HepG2 (cell line): ENCODE measurements around the gene SLC25A19. TPM values are rescaled to one million over a fixed set of nuclear protein-coding genes. Genes with fewer than 3 reads are reported as not detected.

Experiments
- CTCF ChIP-seq: sonication (generic); formaldehyde crosslinking; IDR thresholded peaks from 2 replicates; pipeline ENCODE4 v1.5.0; 2020; ENCODE audit warnings: mild to moderate bottlenecking, missing genetic modification reagents, moderate library complexity
- FIP1L1 ChIP-seq: fragments of 200-400 bp; formaldehyde crosslinking; IDR thresholded peaks from 2 replicates; pipeline ENCODE4 v1.6.1; 2018; ENCODE audit warnings: low read depth, mild to moderate bottlenecking, low read length, moderate library complexity, borderline replicate concordance; ENCODE audit not compliant: insufficient read depth
- RNF2 ChIP-seq: fragments of 450-650 bp; conservative IDR thresholded peaks from 2 replicates; pipeline ENCODE4 v1.6.1; 2016; ENCODE audit warnings: low read depth
- SRSF1 ChIP-seq: fragments of 200-400 bp; formaldehyde crosslinking; optimal IDR thresholded peaks from 2 replicates; pipeline ENCODE3; 2017; ENCODE audit warnings: mild to moderate bottlenecking, low read depth, low read length, moderate library complexity
- THAP9 ChIP-seq: sonication (generic); formaldehyde crosslinking; IDR thresholded peaks from 2 replicates; pipeline ENCODE4; 2020; ENCODE audit warnings: missing genetic modification reagents, mild to moderate bottlenecking, borderline replicate concordance
- WIZ ChIP-seq: sonication (generic); formaldehyde crosslinking; IDR thresholded peaks from 2 replicates; pipeline ENCODE4 v1.5.1; 2020; ENCODE audit warnings: mild to moderate bottlenecking, missing genetic modification reagents
- ZBTB4 ChIP-seq: sonication (generic); formaldehyde crosslinking; IDR thresholded peaks from 2 replicates; pipeline ENCODE4 v1.4.0; 2020; ENCODE audit warnings: missing genetic modification reagents, mild to moderate bottlenecking, borderline replicate concordance
- ZNF382 ChIP-seq: sonication (generic); formaldehyde crosslinking; IDR thresholded peaks from 2 replicates; pipeline ENCODE4 v1.5.0; 2020; ENCODE audit warnings: missing genetic modification reagents, mild to moderate bottlenecking, borderline replicate concordance
- ZNF570 ChIP-seq: sonication (generic); formaldehyde crosslinking; IDR thresholded peaks from 2 replicates; pipeline ENCODE4 v1.4.0; 2020; ENCODE audit warnings: mild to moderate bottlenecking, missing genetic modification reagents, borderline replicate concordance
- polyA plus RNA-seq, 8 experiments: library from polyadenylated mRNA; depleted of rRNA in 3 of 8; stranded (reverse) in 7 of 8; unstranded in 1 of 8; fragments of >200 nt; fragmentation: Illumina TruSeq in 4 of 8; extraction: Trizol in 4 of 8; gene quantifications; 2 replicates each; pipeline versions ENCODE4 v1.2.1 to v1.2.3, GENCODE V29; 2011 to 2016; ENCODE audit warnings: low read depth in 4 of 8, missing spikeins in 1 of 8, mixed read lengths in 1 of 8; ENCODE audit not compliant: insufficient read depth in 1 of 8
- total RNA-seq, 5 experiments: library from RNA; depleted of rRNA; stranded (reverse); fragments of >200 nt; fragmentation: Illumina TruSeq; extraction: Trizol; gene quantifications; 2 replicates each; pipeline ENCODE4 v1.2.3, GENCODE V29; 2016; ENCODE audit warnings: low read depth in 1 of 5

SLC25A19 gene
- total and polyA plus RNA-seq, 2 of the 13 experiments (the other 11 are each of a cell fraction or from before 2014, with no cell fraction given): 24.4 to 41.4 TPM

- TF ChIP-seq WIZ (CRISPR knock-in tag): peak; percentile 64; the same call in 1 of the 2 replicates
- no peak; the same call in 1 of the 2 replicates for TF ChIP-seq THAP9 (CRISPR knock-in tag)
- TF ChIP-seq ZBTB4 (CRISPR knock-in tag): no peak
- no peak; the same call in 1 of the 2 replicates for TF ChIP-seq CTCF (CRISPR knock-in tag)
- TF ChIP-seq RNF2: no peak
- TF ChIP-seq FIP1L1: peak; percentile 84; the same call in 1 of the 2 replicates
- 0 out of 2 replicates have a peak, but pooled peaks have one; percentile 35 for TF ChIP-seq ZNF570 (CRISPR knock-in tag)
- no peak for TF ChIP-seq ZNF382 (CRISPR knock-in tag)
- peak; percentile 70 for TF ChIP-seq SRSF1
Measured at GRCh38 chr17:75308732-75309629, 19.7 kb upstream of the SLC25A19 start (continued).
